Stimulated activated CD4-positive, alpha-beta T cell treated with anti-CD3 and anti-CD28 coated beads, Interleukin-15, amount 100 ng/mL, for 24 hours (primary cell): ENCODE results near the gene IFITM10.
"Not testable (repeated sequence)": the region's sequence is repeated elsewhere in the genome, so short reads cannot be mapped to it uniquely, and the experiment has no call there.

ENCODE experiments used
- DNase-seq: peaks from one replicate; pipeline ENCODE4 v3.0.0-alpha.2; 2020

IFITM10 gene

DNA sequence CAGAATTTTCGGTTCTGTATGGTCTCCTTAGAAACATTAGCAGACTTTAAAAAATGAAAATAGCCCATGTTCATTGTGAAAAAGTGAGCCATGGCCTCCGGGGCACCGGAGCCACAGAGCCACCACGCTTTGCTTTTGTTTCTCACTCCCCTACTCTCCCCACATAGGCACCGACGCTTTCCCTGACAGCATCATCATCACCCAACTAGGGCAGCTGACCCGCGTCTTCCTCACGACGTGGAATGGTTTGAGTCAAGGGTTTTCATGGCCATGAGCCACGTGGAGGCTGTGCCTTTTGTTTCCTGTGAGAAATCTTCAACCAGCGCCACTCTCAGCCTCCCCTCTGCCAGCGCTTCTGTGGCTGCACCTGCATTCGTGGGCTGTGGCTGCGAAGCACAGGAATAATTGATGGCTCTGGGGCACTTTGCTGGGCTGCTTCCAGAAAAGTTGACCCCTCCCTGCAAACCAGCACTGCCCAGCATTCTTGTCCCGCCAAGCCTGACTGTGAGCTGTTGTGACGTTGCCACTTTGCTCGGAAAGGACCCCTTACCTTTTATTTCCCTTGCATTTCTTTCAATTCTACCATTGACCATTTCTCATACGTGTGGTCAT is 62.0 kb downstream of the IFITM10 start:
- not testable (repeated sequence) for DNase-seq

DNA sequence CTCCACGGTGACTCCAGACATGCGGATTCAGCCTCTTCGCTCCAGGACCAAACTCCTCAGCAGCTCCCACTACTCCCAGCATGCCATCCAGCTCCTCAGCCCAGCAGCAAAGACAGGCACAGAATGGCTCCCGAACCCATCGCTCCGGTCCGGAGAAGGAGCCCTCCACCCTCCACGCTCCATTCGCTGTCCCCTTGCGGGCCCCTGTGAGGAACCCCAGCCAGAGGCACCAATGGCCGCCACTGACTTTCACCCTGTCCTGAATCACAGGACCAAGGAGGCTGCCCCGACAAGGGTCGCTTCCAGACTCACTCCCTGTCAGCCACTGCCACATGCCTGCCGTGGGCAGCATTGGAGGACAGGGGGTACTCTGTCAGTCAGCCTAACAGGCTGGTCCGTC is 64.2 kb downstream of the IFITM10 start:
- DNase-seq, result not testable (repeated sequence)

DNA sequence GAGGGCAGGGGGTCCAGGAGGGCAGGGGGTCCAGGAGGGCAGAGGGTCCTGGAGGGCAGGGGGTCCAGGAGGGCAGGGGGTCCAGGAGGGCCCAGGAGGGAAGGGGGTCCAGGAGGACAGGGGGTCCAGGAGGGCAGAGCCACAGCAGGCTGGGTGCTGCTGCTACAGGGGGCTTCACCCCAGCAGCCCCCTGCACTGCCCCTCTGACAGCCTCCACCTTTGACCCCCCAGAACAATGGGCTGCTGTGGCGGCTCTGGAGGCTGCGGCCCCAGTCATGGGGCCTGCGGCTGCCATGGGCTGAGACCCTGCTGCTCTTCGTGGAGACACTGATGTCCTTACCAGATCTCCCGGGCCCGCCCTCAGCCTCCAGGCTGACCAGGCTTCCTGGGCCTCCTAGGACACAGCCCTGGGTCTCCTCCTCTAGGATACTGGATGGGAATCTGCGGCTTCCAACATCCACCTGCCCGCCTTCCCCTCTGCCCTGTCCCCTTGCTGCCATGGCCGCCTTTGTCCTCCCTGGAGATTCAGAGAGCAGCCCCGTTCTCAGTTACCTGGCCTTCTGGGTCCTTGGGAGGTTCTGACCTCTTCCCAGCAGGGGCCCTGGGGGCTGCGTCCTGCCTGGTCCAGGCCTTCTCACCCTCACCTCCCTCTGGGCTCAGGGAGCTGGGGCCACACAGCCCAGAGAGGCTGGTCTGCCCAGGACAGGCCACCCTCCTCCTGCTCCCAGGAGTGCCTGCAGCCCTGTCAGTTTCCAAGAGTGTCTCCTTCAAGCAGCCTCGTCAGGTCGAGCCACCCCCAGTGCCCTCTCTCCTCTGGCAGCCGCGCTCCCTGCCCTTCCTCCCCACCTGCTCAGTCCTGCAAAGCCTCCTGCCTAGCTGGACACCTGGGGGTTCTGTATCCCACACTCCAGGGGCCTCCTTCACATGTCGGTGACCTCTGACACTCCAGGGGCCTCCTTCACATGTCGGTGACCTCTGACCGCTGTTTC is 65.2 kb downstream of the IFITM10 start:
- not testable (repeated sequence) for DNase-seq

DNA sequence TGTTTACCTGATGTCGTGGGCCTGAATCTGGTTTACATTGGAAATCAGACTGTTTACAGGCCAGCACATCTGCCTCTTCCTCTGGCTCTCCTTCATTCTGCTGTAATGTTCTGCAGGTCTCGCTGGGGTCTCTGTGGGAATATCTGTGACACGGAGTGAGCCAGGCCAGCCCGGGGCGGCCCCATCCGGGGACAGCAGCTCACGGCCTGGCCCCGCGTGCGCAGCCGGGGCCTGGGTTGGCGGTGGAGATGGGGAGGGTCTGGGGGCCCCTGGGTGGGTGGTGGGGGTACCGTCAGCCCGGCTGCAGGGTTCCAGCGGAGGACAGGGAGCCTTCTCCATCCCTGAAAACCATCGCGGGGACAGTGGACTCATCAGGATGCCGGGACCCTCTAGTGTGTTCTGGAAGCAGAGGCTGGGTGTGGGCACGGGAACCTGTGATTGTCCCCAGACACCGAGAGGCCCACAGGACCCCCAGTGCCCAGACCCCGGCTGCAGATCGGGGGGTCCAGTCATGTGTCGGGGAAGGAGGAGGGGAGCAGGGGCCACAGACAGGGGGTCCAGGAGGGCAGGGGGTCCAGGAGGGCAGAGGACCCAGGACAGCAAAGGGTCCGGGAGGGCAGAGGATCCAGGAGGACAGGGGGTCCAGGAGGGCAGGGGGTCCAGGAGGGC is 66.4 kb downstream of the IFITM10 start:
- DNase-seq, result not testable (repeated sequence)

DNA sequence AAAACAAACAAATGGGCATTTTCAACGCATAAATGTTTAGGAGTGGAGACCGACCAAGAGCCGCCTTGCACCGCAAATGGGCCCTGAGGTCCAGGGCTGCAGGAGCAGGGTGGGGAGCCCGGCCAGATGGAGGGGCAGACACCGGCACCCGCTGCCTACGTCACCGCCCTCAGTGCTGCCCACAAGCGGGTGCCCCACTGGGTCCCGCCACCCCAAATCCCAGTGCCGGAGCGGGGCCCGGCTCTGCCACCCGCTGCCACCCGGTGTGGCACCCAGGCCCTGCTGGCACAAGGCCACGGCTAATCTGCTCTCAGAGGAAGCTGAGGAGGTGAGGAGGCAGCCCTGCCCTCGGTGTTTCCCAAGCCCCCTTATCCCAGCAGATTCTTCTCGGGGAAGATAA is 67.2 kb downstream of the IFITM10 start:
- not testable (repeated sequence) for DNase-seq
